Measurements from ENCODE around the gene CAMSAP1.

Gene CAMSAP1

GRCh38 chr9:135774239-135774747 lies 133.1 kb downstream of the CAMSAP1 start:
- DNase-seq (ENCODE audit: low read depth in 2 of 2) = no peak

DNA sequence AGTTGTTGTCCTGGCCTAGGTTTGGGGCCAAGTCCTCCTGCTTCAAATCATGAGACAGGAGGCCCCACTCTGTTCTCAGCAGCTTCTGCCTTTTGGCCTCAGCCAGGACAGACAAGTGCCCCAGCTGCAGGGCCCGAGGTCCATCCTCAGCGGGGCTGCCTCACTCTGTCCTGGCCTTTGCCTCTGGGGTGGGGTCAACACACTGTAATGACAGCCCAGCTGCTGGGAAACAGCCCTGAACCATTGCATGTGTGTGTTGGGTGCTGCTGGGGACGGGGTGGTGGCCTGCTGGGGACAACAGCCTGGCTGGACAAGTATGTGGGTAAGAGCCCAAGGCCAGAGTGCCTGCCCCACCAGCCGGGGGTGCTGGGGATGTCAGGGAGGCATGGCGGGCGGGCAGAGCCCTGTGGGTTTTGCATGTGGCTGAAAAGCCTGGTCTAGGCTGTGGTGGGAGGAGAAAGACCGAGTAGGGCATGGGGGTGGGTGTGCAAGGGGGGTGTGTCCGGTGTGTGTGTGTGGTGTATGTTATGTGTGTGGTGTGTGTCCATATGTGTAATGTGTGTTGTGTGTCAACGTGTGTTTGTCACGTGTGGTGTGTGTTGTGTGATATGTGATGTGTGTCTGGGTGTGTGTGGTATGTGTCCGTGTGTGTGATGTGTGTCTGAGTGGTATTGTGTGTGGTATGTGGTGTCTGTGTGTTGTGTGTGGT lies 133.7 kb downstream of the CAMSAP1 start:
- no peak for DNase-seq (ENCODE audit: low read depth in 2 of 2)

DNA sequence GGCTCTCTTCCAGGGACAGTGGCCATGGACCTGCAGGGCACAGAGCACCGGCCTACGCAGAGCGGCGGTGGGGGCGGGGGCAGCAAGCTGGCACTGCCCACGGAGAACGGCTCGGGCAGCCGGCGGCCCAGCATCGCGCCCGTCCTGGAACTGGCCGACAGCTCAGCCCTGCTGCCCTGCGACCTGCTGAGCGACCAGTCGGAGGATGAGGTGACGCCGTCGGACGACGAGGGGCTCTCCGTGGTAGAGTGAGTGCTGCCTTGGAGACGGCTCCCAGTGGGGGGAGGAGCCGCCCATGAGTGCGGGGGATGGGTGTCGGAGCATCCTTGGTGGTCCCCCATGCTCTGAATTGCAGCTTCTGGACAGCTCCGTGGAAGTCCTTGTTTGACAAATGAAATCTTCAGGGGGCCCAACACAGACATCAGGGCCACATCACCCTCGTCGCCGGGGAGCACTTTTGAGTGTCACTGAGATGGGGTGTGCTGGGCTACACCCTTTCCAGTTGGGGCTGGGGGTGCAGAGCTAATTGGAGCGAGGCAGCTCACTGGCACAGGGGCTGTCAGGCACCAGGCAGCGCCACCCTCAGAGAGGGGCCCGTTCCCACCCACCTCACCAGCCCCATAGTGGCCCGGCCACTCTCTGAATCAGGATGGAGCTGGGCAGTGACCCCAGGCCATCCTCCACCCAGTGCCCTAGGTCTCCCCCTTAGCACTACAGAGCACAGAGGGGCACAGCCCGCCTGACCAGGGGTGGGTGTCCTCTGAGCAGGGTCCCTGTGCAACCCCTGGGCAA lies 134.4 kb downstream of the CAMSAP1 start:
- DNase-seq (ENCODE audit: low read depth in 2 of 2) = no peak

- DNase-seq (ENCODE audit: low read depth in 2 of 2) = no peak
Observed at GRCh38 chr9:135772056-135772646, 135.2 kb downstream of the CAMSAP1 start.

DNA sequence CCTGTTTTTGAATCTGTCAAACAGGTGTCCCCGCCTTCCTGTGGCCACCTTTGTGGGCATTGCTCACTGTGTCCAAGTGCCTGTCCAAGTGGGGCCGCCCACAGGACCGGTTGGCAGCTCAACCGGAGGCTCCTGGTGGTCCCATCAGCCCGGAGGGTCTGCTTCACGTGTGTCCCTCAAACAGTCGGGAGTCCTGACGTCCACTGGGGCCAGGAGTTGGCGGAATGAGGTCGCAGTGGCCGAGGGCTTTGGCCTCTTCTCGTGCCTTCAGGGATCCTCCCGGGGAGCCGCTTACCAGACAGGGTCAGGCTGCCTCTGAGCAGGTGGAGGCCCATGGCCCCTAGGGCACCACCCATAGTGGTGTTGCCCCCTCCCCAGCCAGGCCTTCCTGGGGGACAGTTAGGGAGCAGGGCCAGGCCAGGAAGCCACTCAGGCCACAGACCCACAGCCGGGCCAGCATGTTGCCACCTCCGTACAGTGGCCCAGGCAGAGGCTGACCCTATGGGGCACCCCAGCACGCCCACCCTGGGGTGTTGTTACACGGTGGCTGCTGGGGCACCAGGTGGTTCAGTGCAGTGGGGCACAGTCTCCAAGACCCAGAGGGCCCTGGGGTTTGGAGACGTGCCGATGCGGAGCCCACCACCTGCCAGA lies 135.8 kb downstream of the CAMSAP1 start:
- DNase-seq (ENCODE audit: low read depth in 2 of 2) = no peak

- no peak for DNase-seq (ENCODE audit: low read depth in 2 of 2)
Observed at GRCh38 chr9:135770771-135771170, 136.6 kb downstream of the CAMSAP1 start.

DNA sequence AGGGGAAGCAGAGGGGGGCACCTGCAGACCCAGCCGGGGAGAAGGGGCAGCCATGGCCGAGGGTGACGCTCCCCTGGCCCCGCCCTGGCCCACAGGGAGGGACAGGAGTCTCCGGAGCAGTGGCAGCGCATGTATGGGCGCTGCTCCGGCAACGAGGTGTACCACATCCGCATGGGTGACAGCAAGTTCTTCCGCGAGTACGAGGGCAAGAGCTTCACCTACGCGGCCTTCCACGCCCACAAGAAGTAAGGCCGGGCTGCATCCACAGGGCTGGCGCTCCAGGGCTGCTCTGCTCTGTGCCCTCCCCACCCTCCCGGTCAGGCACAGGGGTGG lies 137.2 kb downstream of the CAMSAP1 start:
- DNase-seq (ENCODE audit: low read depth in 2 of 2) = no peak

DNA sequence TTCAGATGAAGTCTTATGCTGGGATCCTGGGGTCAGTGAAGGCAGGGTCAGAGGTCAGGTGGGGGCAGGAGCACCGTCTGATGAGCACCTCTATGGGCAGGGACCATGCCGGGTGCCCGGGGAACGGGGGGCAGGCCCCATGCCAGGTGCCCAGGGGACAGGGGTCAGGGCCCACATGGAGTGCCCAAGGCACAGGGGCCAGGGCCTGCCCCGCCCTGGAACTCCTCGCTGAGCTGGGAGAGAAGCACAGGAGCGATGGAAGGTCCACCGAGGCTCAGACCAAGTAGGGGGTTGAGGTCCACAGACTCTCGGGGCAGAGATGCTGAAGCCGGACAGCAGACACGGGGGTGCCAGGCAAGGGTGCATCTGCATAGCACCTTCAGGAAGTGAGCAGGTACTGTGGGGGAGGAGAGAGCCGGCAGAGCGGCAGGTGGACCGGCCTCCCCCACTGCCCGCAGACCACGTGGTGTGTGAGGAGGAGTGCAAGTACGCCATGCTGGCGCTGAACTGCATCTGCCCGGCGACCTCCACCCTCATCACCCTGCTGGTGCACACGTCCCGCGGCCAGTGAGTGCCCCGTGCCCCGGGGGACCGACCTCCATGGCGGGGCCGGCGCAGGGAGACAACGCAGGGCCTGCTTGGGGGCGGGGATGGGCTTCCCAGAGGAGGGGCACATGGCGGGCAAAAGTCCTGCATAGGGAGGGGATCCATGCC lies 137.7 kb downstream of the CAMSAP1 start:
- no peak for DNase-seq (ENCODE audit: low read depth in 2 of 2)

DNA sequence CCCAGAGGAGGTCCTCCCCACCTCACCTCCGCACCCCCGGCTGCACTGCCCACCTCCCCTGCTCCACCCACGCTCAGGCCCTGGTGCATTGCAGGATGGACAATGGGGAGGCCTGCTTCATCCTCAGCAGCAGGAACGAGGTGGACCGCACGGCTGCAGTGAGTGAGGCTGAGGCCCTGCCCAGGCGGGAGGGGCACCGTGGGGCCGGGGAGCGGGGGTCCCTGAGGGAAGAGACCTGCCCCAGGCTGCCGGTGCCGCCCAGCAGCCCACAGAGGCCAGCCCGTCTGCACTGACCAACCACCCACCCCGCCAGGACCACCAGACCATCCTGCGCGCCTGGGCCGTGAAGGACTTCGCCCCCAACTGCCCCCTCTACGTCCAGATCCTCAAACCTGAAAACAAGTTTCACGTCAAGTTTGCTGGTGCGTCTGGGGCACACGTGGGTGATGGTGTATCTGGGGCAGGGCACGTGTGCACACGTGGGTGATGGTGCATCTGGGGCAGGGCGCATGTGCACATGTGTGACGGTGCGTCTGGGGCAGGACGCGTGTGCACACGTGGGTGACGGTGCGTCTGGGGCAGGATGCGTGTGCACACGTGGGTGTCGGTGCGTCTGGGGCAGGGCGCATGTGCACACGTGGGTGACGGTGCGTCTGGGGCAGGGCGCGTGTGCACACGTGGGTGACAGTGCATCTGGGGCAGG lies 138.7 kb downstream of the CAMSAP1 start:
- DNase-seq (ENCODE audit: low read depth in 2 of 2) = no peak

DNA sequence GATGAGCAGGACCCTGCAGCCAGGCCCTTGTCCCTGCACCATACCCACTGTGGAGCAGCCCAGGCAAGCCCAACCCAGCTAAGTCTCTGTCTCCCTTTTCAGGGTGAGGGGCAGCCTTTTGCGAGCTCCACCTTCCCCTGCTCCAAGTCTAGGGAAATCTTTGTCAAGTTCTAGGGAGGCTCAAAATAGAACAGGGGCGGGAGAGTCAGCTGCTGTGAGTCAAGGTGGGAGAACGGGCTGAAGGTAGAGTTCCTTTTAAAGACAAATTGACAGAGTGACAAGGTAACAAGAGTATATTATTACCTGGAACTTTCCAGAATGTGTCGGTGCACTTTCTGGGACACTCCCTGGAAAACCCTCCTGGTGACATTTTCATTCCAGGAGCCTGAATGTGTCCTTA lies 140.6 kb downstream of the CAMSAP1 start:
- DNase-seq (ENCODE audit: low read depth in 2 of 2) = no peak

DNA sequence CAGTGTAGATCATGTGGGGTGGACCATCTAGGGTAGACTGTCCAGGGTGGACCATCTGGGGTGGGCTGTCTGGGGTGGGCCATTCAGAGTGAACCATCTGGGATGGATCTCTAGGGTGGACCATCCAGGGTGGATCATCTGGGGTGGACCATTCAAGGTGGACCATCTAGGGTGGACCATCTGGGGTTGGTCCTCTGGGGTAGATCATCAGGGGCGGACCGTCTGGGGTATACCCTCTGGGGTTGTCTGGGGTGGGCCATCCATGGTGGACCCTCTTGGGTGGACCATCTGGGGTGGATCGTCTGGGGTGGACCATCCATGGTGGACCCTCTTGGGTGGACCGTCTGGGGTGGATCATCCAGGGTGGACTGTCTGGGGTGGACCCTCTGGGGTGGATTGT lies 141.1 kb downstream of the CAMSAP1 start:
- no peak for DNase-seq (ENCODE audit: low read depth in 2 of 2)

- no peak for DNase-seq (ENCODE audit: low read depth in 2 of 2)
Observed at GRCh38 chr9:135765416-135765815, 141.9 kb downstream of the CAMSAP1 start.

- no peak for DNase-seq (ENCODE audit: low read depth in 2 of 2)
Observed at GRCh38 chr9:135764731-135765130, 142.6 kb downstream of the CAMSAP1 start.

GRCh38 chr9:135763716-135764446 lies 143.5 kb downstream of the CAMSAP1 start:
- no peak for DNase-seq (ENCODE audit: low read depth in 2 of 2)

DNA sequence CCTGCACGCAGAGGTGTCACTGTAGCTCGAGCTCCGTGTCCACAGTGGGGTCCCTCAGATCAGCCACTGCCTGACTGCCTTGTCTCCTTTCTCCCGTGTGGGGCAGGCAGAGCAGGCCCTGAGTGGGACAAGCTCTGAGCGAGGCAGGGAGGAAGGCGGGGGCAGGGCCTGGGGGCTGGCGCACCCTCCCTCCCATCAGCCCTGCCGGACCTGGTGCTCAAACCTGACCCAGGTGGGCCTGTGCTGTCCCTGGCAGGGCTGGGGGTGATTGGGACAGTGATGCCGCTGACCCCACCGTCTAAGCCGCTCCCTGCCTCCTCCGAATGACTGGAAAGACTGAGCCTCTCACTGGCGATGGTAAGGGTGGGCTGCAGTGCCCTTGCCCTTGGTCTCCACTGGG lies 144.4 kb downstream of the CAMSAP1 start:
- no peak for DNase-seq (ENCODE audit: low read depth in 2 of 2)

- DNase-seq (ENCODE audit: low read depth in 2 of 2) = no peak
Observed at GRCh38 chr9:135761845-135762168, 145.5 kb downstream of the CAMSAP1 start.

GRCh38 chr9:135761150-135761844 lies 146.0 kb downstream of the CAMSAP1 start:
- no peak for DNase-seq (ENCODE audit: low read depth in 2 of 2)

- no peak for DNase-seq (ENCODE audit: low read depth in 2 of 2)
Observed at GRCh38 chr9:135760465-135760864, 146.9 kb downstream of the CAMSAP1 start.

GRCh38 chr9:135759676-135760300 lies 147.6 kb downstream of the CAMSAP1 start:
- no peak for DNase-seq (ENCODE audit: low read depth in 2 of 2)
